ENCODE results near the gene CDH13. TPM values are rescaled to one million over a fixed set of nuclear protein-coding genes. Genes with fewer than 3 reads are reported as not detected.
A peak's percentile ranks its signal among the peaks of the same experiment; 100 is the strongest.

CDH13 gene
- total RNA-seq, 1 experiment from 2014 or later: 62.5 TPM

- Histone ChIP-seq H3K4me1 (replicated peaks) (peaks cover 18% of the 10 kb centered on the region), H3K36me3 (no peaks in the 10 kb centered on the region), H3K27ac (no peak overlapping the region), H3K4me3 (no peak overlapping the region), H3K9me3 (replicated peaks) (no peaks in the 10 kb centered on the region), H3K27me3 (replicated peaks) (no peaks in the 10 kb centered on the region)
- DNase-seq (ENCODE audit: low read depth in 1 of 2, low spot score in 2 of 2): no peak
These were observed 366.6 kb downstream of the CDH13 start for GRCh38 chr16:82993415-82993814.

GRCh38 chr16:82993926-82994325 lies 367.2 kb downstream of the CDH13 start:
- DNase-seq (ENCODE audit: low read depth in 1 of 2, low spot score in 2 of 2): no peak
- H3K27me3 ChIP-seq (replicated peaks): no peaks in the 10 kb centered on the region
- H3K4me1 ChIP-seq (replicated peaks): peaks cover 18% of the 10 kb centered on the region
- H3K27ac ChIP-seq: no peak overlapping the region
- no peaks in the 10 kb centered on the region for H3K36me3 ChIP-seq
- no peaks in the 10 kb centered on the region for H3K9me3 ChIP-seq (replicated peaks)
- no peak overlapping the region for H3K4me3 ChIP-seq

- Histone ChIP-seq H3K27me3 (replicated peaks) (no peaks in the 10 kb centered on the region), H3K4me1 (replicated peaks) (peaks cover 18% of the 10 kb centered on the region), H3K9me3 (replicated peaks) (no peaks in the 10 kb centered on the region), H3K36me3 (no peaks in the 10 kb centered on the region), H3K4me3 (peak overlapping the region; percentile 27), H3K27ac (peak overlapping the region; percentile 88)
- DNase-seq (ENCODE audit: low read depth in 1 of 2, low spot score in 2 of 2): no peak
These were observed 368.6 kb downstream of the CDH13 start for GRCh38 chr16:82995286-82995923.

GRCh38 chr16:82995924-82996441 lies 369.2 kb downstream of the CDH13 start:
- no peaks in the 10 kb centered on the region for H3K9me3 ChIP-seq (replicated peaks)
- H3K36me3 ChIP-seq: no peaks in the 10 kb centered on the region
- H3K4me3 ChIP-seq: peak overlapping the region; percentile 27
- H3K4me1 ChIP-seq (replicated peaks): peaks cover 18% of the 10 kb centered on the region
- DNase-seq (ENCODE audit: low read depth in 1 of 2, low spot score in 2 of 2): peak; percentile 65 to 81
- H3K27ac ChIP-seq: peak overlapping the region; percentile 88
- H3K27me3 ChIP-seq (replicated peaks): no peaks in the 10 kb centered on the region

- H3K9me3 ChIP-seq (replicated peaks): no peaks in the 10 kb centered on the region
- H3K4me3 ChIP-seq: no peak overlapping the region
- H3K27me3 ChIP-seq (replicated peaks): no peaks in the 10 kb centered on the region
- no peak overlapping the region for H3K27ac ChIP-seq
- H3K36me3 ChIP-seq: no peaks in the 10 kb centered on the region
- peaks cover 20% of the 10 kb centered on the region for H3K4me1 ChIP-seq (replicated peaks)
- DNase-seq (ENCODE audit: low read depth in 1 of 2, low spot score in 2 of 2): no peak
These were observed 370.0 kb downstream of the CDH13 start for GRCh38 chr16:82996814-82997213.

- no peaks in the 10 kb centered on the region for H3K27me3 ChIP-seq (replicated peaks)
- no peak overlapping the region for H3K27ac ChIP-seq
- DNase-seq (ENCODE audit: low read depth in 1 of 2, low spot score in 2 of 2): no peak
- H3K9me3 ChIP-seq (replicated peaks): no peaks in the 10 kb centered on the region
- no peak overlapping the region for H3K4me3 ChIP-seq
- no peaks in the 10 kb centered on the region for H3K36me3 ChIP-seq
- H3K4me1 ChIP-seq (replicated peaks): peaks cover 45% of the 10 kb centered on the region
These were observed 372.9 kb downstream of the CDH13 start for GRCh38 chr16:82999711-83000110.

GRCh38 chr16:83002351-83003334 lies 375.9 kb downstream of the CDH13 start:
- no peaks in the 10 kb centered on the region for H3K27me3 ChIP-seq (replicated peaks)
- no peaks in the 10 kb centered on the region for H3K9me3 ChIP-seq (replicated peaks)
- H3K36me3 ChIP-seq: no peaks in the 10 kb centered on the region
- H3K27ac ChIP-seq: peak overlapping the region; percentile 14
- peaks cover 43% of the 10 kb centered on the region for H3K4me1 ChIP-seq (replicated peaks)
- H3K4me3 ChIP-seq: no peak overlapping the region
- peak; percentile 61 to 80 for DNase-seq (ENCODE audit: low read depth in 1 of 2, low spot score in 2 of 2)

- no peak for DNase-seq (ENCODE audit: low read depth in 1 of 2, low spot score in 2 of 2)
- Histone ChIP-seq H3K9me3 (replicated peaks) (no peaks in the 10 kb centered on the region), H3K27ac (no peak overlapping the region), H3K27me3 (replicated peaks) (no peaks in the 10 kb centered on the region), H3K36me3 (no peaks in the 10 kb centered on the region), H3K4me1 (replicated peaks) (peaks cover 43% of the 10 kb centered on the region), H3K4me3 (no peak overlapping the region)
These were observed 378.3 kb downstream of the CDH13 start for GRCh38 chr16:83004868-83005652.

- DNase-seq (ENCODE audit: low read depth in 1 of 2, low spot score in 2 of 2): peak in 1 of 2 experiments; percentile 22
- Histone ChIP-seq H3K27ac (no peak overlapping the region), H3K9me3 (replicated peaks) (no peaks in the 10 kb centered on the region), H3K27me3 (replicated peaks) (no peaks in the 10 kb centered on the region), H3K36me3 (no peaks in the 10 kb centered on the region), H3K4me1 (replicated peaks) (peaks cover 43% of the 10 kb centered on the region), H3K4me3 (no peak overlapping the region)
These were observed 378.9 kb downstream of the CDH13 start for GRCh38 chr16:83005653-83006160.

- Histone ChIP-seq H3K36me3 (no peaks in the 10 kb centered on the region), H3K27ac (no peak overlapping the region)
- DNase-seq (ENCODE audit: low read depth in 1 of 2, low spot score in 2 of 2): no peak
These were observed 384.3 kb downstream of the CDH13 start for GRCh38 chr16:83010776-83011720.

GRCh38 chr16:83011939-83012338 lies 385.2 kb downstream of the CDH13 start:
- H3K36me3 ChIP-seq: no peaks in the 10 kb centered on the region
- H3K4me3 ChIP-seq: no peak overlapping the region
- no peak for DNase-seq (ENCODE audit: low read depth in 1 of 2, low spot score in 2 of 2)
- no peaks in the 10 kb centered on the region for H3K9me3 ChIP-seq (replicated peaks)
- no peaks in the 10 kb centered on the region for H3K27me3 ChIP-seq (replicated peaks)
- no peak overlapping the region for H3K27ac ChIP-seq
- H3K4me1 ChIP-seq (replicated peaks): no peaks in the 10 kb centered on the region

More at GRCh38 chr16:83010776-83011720, 384.3 kb downstream of the CDH13 start:
- no peaks in the 10 kb centered on the region for H3K27me3 ChIP-seq (replicated peaks)
- peaks cover 3% of the 10 kb centered on the region for H3K4me1 ChIP-seq (replicated peaks)
- no peak overlapping the region for H3K4me3 ChIP-seq
- no peaks in the 10 kb centered on the region for H3K9me3 ChIP-seq (replicated peaks)

- Histone ChIP-seq H3K36me3 (no peaks in the 10 kb centered on the region), H3K27me3 (replicated peaks) (no peaks in the 10 kb centered on the region), H3K4me1 (replicated peaks) (no peaks in the 10 kb centered on the region), H3K4me3 (no peak overlapping the region), H3K9me3 (replicated peaks) (no peaks in the 10 kb centered on the region), H3K27ac (no peak overlapping the region)
- DNase-seq (ENCODE audit: low read depth in 1 of 2, low spot score in 2 of 2): no peak
These were observed 386.3 kb downstream of the CDH13 start for GRCh38 chr16:83013071-83013470.

Measured in SJSA1 (cell line).